ENCODE results near the gene RET.

Gene RET

GRCh38 chr10:43068136-43068395, 8.8 kb upstream of the RET start:
- no peak for TF ChIP-seq CTCF (IDR thresholded peaks at IDR 0.05)

GRCh38 chr10:43068471-43069210, 8.2 kb upstream of the RET start:
- Histone ChIP-seq H3K4me3 (no peak overlapping the region), H3K27ac (no peak overlapping the region)
- DNase-seq (ENCODE audit: low spot score) = no peak
- TF ChIP-seq CTCF (IDR thresholded peaks at IDR 0.05) = no peak

More at GRCh38 chr10:43068136-43068395, 8.8 kb upstream of the RET start:
- no peak overlapping the region for H3K4me3 ChIP-seq
- H3K27ac ChIP-seq = no peak overlapping the region
- no peak for DNase-seq (ENCODE audit: low spot score)

DNA sequence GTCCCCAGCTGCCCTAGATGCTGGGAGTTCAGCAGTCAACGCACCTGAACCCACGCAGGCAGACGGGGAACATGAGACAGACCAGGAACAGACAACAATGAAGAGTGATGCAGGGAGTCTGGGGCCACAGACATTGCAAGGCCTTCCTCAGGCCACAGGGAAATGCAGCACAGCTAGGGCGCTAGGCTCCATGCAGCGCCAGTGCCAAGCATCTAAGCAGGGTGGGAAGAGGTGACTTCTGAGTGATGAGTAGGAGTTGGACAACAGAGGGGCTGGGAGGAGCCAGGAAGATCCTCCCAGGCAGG, 7.7 kb upstream of the RET start:
- no peak for DNase-seq (ENCODE audit: low spot score)
- Histone ChIP-seq H3K27ac (no peak overlapping the region), H3K4me3 (no peak overlapping the region)
- TF ChIP-seq CTCF (IDR thresholded peaks at IDR 0.05) = no peak

DNA sequence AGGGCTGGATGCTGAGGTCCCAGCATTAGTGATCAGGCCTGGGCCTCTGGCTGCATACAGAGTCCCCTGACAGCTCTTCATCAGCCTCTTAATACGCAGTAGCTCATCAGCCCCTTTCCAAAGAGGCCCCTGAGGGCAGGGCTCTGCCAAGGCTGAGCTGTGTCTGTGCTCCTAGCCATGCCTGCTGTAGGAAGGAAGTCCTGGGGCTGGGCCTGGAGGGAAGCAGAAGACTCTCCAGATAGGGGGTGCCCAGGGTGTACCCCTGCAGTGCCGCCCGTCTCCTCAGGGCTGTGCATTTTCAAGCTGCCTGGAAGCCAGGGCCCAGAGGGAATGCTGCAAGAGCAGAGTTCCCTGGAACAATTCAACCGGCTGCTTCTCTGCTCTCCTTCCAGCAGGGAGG, 7.3 kb upstream of the RET start:
- DNase-seq (ENCODE audit: low spot score) = no peak
- no peak for TF ChIP-seq CTCF (IDR thresholded peaks at IDR 0.05)
- no peak overlapping the region for H3K27ac ChIP-seq
- no peak overlapping the region for H3K4me3 ChIP-seq

DNA sequence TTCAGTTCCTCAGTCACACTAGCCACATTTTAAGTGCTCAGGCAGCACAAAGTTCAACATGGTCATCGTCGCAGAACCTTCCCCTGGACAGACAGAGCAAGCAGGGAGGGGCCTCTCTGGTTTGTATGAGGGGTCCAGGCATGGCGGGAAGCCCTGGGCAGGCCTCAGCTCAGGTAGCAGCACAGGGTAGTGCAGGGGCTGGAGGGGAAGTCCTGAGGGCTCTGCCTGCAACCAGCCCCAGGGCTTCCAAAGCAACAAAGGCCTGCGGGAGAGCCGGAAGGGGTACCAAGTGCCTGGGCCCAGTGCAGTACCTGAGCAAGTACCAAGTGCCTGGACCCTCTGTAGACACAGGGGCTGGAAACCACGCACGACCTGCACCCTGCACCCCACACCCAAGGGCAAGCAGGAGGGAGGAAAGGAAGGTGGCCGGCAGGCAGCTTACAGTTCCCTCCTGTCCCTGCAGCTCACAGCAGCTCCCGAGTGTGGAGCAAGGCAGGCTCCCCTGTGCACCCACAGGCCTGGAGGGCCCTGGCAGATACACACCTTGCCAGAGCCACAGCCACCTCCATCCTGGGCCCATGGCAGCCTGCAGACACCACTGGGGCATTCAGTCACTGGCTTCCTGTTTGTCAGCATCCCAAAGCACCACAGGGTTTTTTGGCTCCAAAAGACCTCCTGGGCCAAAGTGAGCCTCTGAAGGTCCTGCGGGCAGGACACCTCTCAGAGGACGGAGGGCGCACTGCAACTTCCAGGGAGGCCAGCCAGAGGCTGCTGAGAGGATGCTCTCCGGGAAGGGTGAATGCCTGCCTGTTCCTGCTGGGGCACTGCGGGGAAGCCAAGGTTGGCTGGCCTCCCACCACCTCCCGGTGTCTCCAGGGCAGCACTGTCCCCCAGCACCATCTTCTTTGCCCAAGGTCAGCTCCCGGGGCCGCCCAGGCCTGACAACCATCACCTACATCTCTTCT, 6.5 kb upstream of the RET start:
- no peak for TF ChIP-seq CTCF (IDR thresholded peaks at IDR 0.05)
- DNase-seq (ENCODE audit: low spot score) = no peak
- no peak overlapping the region for H3K27ac ChIP-seq
- H3K4me3 ChIP-seq = no peak overlapping the region

GRCh38 chr10:43071865-43072650, 4.8 kb upstream of the RET start:
- no peak overlapping the region for H3K4me3 ChIP-seq
- TF ChIP-seq CTCF (IDR thresholded peaks at IDR 0.05) = no peak
- no peak for DNase-seq (ENCODE audit: low spot score)
- H3K27ac ChIP-seq = no peak overlapping the region

All from coronary artery (tissue), 2 donors.